Gastroesophageal sphincter (tissue), 3 donors: ENCODE results near the gene METTL26.

Experiments
- EP300 ChIP-seq: sonication (generic); formaldehyde crosslinking; IDR thresholded peaks from one replicate; pipeline ENCODE4 v1.6.1; 2017; ENCODE audit warnings: antibody characterized with exemption, mild to moderate bottlenecking
- POLR2A ChIP-seq, 2 donors: fragments of 450-650 bp; IDR thresholded peaks; one replicate each; pipeline ENCODE4 v1.6.1; 2017; ENCODE audit warnings: antibody characterized with exemption in 2 of 2, mild to moderate bottlenecking in 2 of 2, moderate library complexity in 1 of 2
- POLR2AphosphoS5 ChIP-seq: sonication (generic); formaldehyde crosslinking; IDR thresholded peaks from one replicate; pipeline ENCODE4 v1.6.1; 2017; ENCODE audit warnings: antibody characterized with exemption
- TF ChIP-seq, protein P1 (sequence below), 4 experiments: fragments of 200-600 bp in 2 of 4; fragments of 450-650 bp in 2 of 4; sonication (generic) in 1 of 4; IDR thresholded peaks; one replicate each; pipeline ENCODE4 v1.5.1; 2017 to 2019; ENCODE audit warnings: antibody characterized with exemption in 4 of 4, mild to moderate bottlenecking in 2 of 4, moderate library complexity in 2 of 4

DNA sequence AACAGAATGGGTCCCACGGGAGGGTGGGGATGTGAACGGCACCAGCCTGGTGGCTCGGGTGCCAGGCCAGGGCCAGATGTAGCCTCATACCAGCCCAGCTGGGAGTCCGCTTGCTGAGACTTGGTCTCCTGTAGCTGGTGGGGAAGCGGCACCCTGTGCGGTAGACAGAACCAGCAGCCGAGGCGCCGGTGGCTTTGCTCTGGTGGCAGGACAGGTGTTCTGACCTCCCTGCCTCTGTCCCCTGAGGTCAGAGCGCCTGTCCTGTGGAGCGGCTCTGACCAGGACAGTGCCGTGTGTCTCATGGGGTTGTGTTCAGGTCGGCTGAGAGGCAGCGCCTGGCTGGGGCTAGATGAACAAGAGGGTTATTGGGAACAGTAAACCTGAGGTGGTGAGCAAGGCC is 26.1 kb downstream of the METTL26 start:
- TF ChIP-seq POLR2A (IDR thresholded peaks at IDR 0.05), result no peak
- TF ChIP-seq, protein P1, sequence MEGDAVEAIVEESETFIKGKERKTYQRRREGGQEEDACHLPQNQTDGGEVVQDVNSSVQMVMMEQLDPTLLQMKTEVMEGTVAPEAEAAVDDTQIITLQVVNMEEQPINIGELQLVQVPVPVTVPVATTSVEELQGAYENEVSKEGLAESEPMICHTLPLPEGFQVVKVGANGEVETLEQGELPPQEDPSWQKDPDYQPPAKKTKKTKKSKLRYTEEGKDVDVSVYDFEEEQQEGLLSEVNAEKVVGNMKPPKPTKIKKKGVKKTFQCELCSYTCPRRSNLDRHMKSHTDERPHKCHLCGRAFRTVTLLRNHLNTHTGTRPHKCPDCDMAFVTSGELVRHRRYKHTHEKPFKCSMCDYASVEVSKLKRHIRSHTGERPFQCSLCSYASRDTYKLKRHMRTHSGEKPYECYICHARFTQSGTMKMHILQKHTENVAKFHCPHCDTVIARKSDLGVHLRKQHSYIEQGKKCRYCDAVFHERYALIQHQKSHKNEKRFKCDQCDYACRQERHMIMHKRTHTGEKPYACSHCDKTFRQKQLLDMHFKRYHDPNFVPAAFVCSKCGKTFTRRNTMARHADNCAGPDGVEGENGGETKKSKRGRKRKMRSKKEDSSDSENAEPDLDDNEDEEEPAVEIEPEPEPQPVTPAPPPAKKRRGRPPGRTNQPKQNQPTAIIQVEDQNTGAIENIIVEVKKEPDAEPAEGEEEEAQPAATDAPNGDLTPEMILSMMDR (IDR thresholded peaks at IDR 0.05), result no peak
- TF ChIP-seq POLR2AphosphoS5, result no peak
- TF ChIP-seq EP300, result no peak
